Activated CD8-positive, alpha-beta memory T cell treated with anti-CD3 and anti-CD28 coated beads, Interleukin-2, amount 50 U/mL, for 4 hours (primary cell): ENCODE data around the gene HOXC13.

Source experiments
- DNase-seq: peaks from one replicate; pipeline ENCODE4 v3.0.0-alpha.2; 2020

Gene HOXC13

GRCh38 chr12:53955036-53955775 lies 16.6 kb downstream of the HOXC13 start:
- no peak for DNase-seq

- no peak for DNase-seq
Measured at GRCh38 chr12:53955776-53956250, 17.2 kb downstream of the HOXC13 start.

GRCh38 chr12:53956251-53956887 lies 17.7 kb downstream of the HOXC13 start:
- no peak for DNase-seq

- DNase-seq: no peak
Measured at GRCh38 chr12:53956914-53957536, 18.4 kb downstream of the HOXC13 start.

- DNase-seq: no peak
Measured at GRCh38 chr12:53958128-53958527, 19.5 kb downstream of the HOXC13 start.

- no peak for DNase-seq
Measured at GRCh38 chr12:53959314-53959713, 20.7 kb downstream of the HOXC13 start.

GRCh38 chr12:53960187-53961024 lies 21.8 kb downstream of the HOXC13 start:
- DNase-seq: no peak

GRCh38 chr12:53961025-53961761 lies 22.6 kb downstream of the HOXC13 start:
- no peak for DNase-seq

- no peak for DNase-seq
Measured at GRCh38 chr12:53963005-53963404, 24.4 kb downstream of the HOXC13 start.

GRCh38 chr12:53963434-53964314 lies 25.0 kb downstream of the HOXC13 start:
- DNase-seq: no peak

- DNase-seq: no peak
Measured at GRCh38 chr12:53964315-53964713, 25.7 kb downstream of the HOXC13 start.

GRCh38 chr12:53965281-53966084 lies 26.9 kb downstream of the HOXC13 start:
- DNase-seq: no peak

- no peak for DNase-seq
Measured at GRCh38 chr12:53966085-53966384, 27.4 kb downstream of the HOXC13 start.

- DNase-seq: no peak
Measured at GRCh38 chr12:53966385-53967133, 27.9 kb downstream of the HOXC13 start.

- no peak for DNase-seq
Measured at GRCh38 chr12:53967421-53967925, 28.8 kb downstream of the HOXC13 start.

GRCh38 chr12:53968214-53969127 lies 29.8 kb downstream of the HOXC13 start:
- no peak for DNase-seq

- DNase-seq: no peak
Measured at GRCh38 chr12:53969588-53970259, 31.1 kb downstream of the HOXC13 start.

- no peak for DNase-seq
Measured at GRCh38 chr12:53970451-53970850, 31.8 kb downstream of the HOXC13 start.
